Tibial artery (tissue), 4 donors: ENCODE results near the gene ABCB1.

Source experiments
- DNase-seq, 2 donors: peaks; one replicate each; pipeline ENCODE4 v3.0.0-alpha.2; 2019
- H3K27ac ChIP-seq, 2 donors: fragments of 200-600 bp; sonication (generic) in 1 of 2; 1 replicate in 1 of 2; 2 replicates in 1 of 2; pipeline ENCODE4 v1.5.1; 2018 to 2019; ENCODE audit warnings: mild to moderate bottlenecking in 1 of 2
- H3K27me3 ChIP-seq, 2 donors: fragments of 200-600 bp; sonication (generic) in 1 of 2; one replicate each; pipeline versions ENCODE4 v1.5.1 to v1.6.0; 2016 to 2019
- H3K36me3 ChIP-seq, 3 donors: fragments of 200-600 bp; sonication (generic) in 2 of 3; one replicate each; pipeline ENCODE4 v1.5.1; 2016 to 2019; ENCODE audit warnings: mild to moderate bottlenecking in 2 of 3
- H3K4me1 ChIP-seq, 4 donors: fragments of 200-600 bp; sonication (generic) in 2 of 4; 1 replicate in 3 of 4; 2 replicates in 1 of 4; pipeline ENCODE4 v1.5.1; 2016 to 2019
- H3K4me3 ChIP-seq, 2 donors: fragments of 200-600 bp; sonication (generic) in 1 of 2; 1 replicate in 1 of 2; 2 replicates in 1 of 2; pipeline ENCODE4 v1.5.1; 2018 to 2019; ENCODE audit warnings: mild to moderate bottlenecking in 2 of 2
- H3K9me3 ChIP-seq, 3 donors: fragments of 200-600 bp; sonication (generic) in 1 of 3; one replicate each; pipeline ENCODE4 v1.5.1; 2016 to 2019
- intact Hi-C: fragments of 100-400 bp; cut with DNase I; formaldehyde crosslinking; loops from one replicate; pipeline ENCODE4 v1.15.0; 2023; ENCODE audit warnings: low total_unique reads
- TF ChIP-seq, protein P1 (sequence below), 2 experiments: fragments of 200-600 bp in 1 of 2; fragments of 450-650 bp in 1 of 2; IDR thresholded peaks; one replicate each; pipeline ENCODE4 v1.5.1; 2017 to 2019; ENCODE audit warnings: antibody characterized with exemption in 2 of 2, mild to moderate bottlenecking in 1 of 2, moderate library complexity in 1 of 2

ABCB1 gene

DNA sequence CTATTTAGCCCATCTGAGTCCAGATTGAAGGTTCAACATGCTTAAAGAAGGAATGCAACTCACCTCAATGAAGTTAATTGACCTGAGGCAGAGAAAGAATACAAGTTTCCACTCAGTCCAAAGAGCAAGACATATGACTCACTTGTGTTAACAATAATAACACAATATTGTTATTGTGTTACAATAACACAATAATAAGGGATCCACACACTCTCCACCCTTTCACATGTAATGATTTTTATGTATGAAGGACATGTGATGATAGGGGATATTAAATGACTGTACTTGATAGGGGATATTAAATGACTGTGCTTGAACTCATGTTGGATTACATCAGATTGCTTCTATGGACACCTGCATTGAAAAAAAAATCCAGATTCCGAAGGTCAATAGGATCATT, 3.6 kb upstream of the ABCB1 start:
- no peak overlapping the region for H3K27ac ChIP-seq
- no peak overlapping the region for H3K4me3 ChIP-seq
- DNase-seq, result no peak
- H3K36me3 ChIP-seq, result no peaks in the 10 kb centered on the region
- TF ChIP-seq, protein P1, sequence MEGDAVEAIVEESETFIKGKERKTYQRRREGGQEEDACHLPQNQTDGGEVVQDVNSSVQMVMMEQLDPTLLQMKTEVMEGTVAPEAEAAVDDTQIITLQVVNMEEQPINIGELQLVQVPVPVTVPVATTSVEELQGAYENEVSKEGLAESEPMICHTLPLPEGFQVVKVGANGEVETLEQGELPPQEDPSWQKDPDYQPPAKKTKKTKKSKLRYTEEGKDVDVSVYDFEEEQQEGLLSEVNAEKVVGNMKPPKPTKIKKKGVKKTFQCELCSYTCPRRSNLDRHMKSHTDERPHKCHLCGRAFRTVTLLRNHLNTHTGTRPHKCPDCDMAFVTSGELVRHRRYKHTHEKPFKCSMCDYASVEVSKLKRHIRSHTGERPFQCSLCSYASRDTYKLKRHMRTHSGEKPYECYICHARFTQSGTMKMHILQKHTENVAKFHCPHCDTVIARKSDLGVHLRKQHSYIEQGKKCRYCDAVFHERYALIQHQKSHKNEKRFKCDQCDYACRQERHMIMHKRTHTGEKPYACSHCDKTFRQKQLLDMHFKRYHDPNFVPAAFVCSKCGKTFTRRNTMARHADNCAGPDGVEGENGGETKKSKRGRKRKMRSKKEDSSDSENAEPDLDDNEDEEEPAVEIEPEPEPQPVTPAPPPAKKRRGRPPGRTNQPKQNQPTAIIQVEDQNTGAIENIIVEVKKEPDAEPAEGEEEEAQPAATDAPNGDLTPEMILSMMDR (IDR thresholded peaks at IDR 0.05), result no peak
- intact Hi-C loops, result no loop called here
- H3K27me3 ChIP-seq, result peaks cover 0 to 15% of the 10 kb centered on the region in 2 donors
- H3K4me1 ChIP-seq, result peaks cover 0 to 12% (median 8%) of the 10 kb centered on the region in 4 donors
- no peaks in the 10 kb centered on the region for H3K9me3 ChIP-seq

- TF ChIP-seq, protein P1 (IDR thresholded peaks at IDR 0.05), result no peak
Observed at GRCh38 chr7:87599336-87599735, 1.3 kb downstream of the ABCB1 start.

GRCh38 chr7:87598234-87599009, 2.3 kb downstream of the ABCB1 start:
- peaks cover 0 to 13% of the 10 kb centered on the region in 2 donors for H3K27me3 ChIP-seq
- no peaks in the 10 kb centered on the region for H3K9me3 ChIP-seq
- no peaks in the 10 kb centered on the region for H3K36me3 ChIP-seq
- DNase-seq, result no peak
- no peak overlapping the region for H3K4me3 ChIP-seq
- intact Hi-C loops, result no loop called here
- H3K4me1 ChIP-seq, result peaks cover 0 to 12% (median 8%) of the 10 kb centered on the region in 4 donors
- no peak overlapping the region for H3K27ac ChIP-seq
- TF ChIP-seq, protein P1 (IDR thresholded peaks at IDR 0.05), result no peak

More at GRCh38 chr7:87599336-87599735, 1.3 kb downstream of the ABCB1 start:
- Histone ChIP-seq H3K27ac (no peak overlapping the region), H3K4me3 (no peak overlapping the region), H3K4me1 (peaks cover 0 to 12% (median 8%) of the 10 kb centered on the region in 4 donors), H3K9me3 (no peaks in the 10 kb centered on the region), H3K27me3 (peaks cover 0 to 13% of the 10 kb centered on the region in 2 donors), H3K36me3 (no peaks in the 10 kb centered on the region)
- intact Hi-C loops, result no loop called here
- no peak for DNase-seq

DNA sequence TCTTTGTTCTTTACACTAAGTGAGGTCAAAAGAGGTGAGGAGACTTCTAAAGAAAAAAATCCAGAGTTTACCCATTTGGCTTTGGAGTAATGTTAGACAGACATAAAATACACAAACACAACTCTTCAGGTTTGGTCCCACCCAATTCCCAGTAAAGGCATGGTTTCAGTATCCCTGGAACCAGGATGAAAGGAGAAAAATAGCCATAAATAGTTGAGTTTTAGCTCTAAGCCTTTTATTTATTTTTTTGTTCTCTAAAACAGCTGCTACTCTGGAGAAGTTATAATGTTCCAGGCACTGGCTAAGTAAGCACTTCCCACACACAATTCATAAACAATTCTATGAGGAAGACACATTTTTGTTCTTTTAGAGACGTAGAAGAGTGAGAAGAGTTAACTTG, 4.0 kb downstream of the ABCB1 start:
- Histone ChIP-seq H3K36me3 (no peaks in the 10 kb centered on the region), H3K4me3 (no peak overlapping the region), H3K9me3 (no peaks in the 10 kb centered on the region), H3K27ac (no peak overlapping the region), H3K4me1 (peaks cover 0 to 12% (median 8%) of the 10 kb centered on the region in 4 donors), H3K27me3 (peaks cover 0 to 11% of the 10 kb centered on the region in 2 donors)
- intact Hi-C loops, result no loop called here
- TF ChIP-seq, protein P1 (IDR thresholded peaks at IDR 0.05), result no peak
- DNase-seq, result no peak

- DNase-seq, result no peak
- H3K36me3 ChIP-seq, result no peaks in the 10 kb centered on the region
- intact Hi-C loops, result no loop called here
Observed at GRCh38 chr7:87596136-87596535, 4.5 kb downstream of the ABCB1 start.

More at GRCh38 chr7:87596136-87596535, 4.5 kb downstream of the ABCB1 start:
- peaks cover 0 to 12% (median 8%) of the 10 kb centered on the region in 4 donors for H3K4me1 ChIP-seq
- no peak overlapping the region for H3K4me3 ChIP-seq
- peaks cover 0 to 9% of the 10 kb centered on the region in 2 donors for H3K27me3 ChIP-seq
- H3K27ac ChIP-seq, result no peak overlapping the region
- TF ChIP-seq, protein P1 (IDR thresholded peaks at IDR 0.05), result no peak
- no peaks in the 10 kb centered on the region for H3K9me3 ChIP-seq
